HFFc6 (cell line): ENCODE measurements around the gene SLIT3. TPM values are rescaled to one million over a fixed set of nuclear protein-coding genes. Genes with fewer than 3 reads are reported as not detected.

Experiments used
- DNase-seq: peaks from one replicate; pipeline ENCODE4 v3.0.0-alpha.2; 2018
- H3K27ac Mint-ChIP-seq: 2 replicates; pipeline ENCODE4 v1.8.0; 2020; ENCODE audit warnings: mild to moderate bottlenecking, mixed read lengths
- H3K27me3 Mint-ChIP-seq: 2 replicates; pipeline ENCODE4 v1.8.0; 2021; ENCODE audit warnings: mild to moderate bottlenecking, moderate library complexity, mixed read lengths; ENCODE audit not compliant: insufficient read depth
- H3K36me3 Mint-ChIP-seq: 2 replicates; pipeline ENCODE4 v1.8.0; 2021; ENCODE audit warnings: low read depth, mixed read lengths
- H3K4me1 Mint-ChIP-seq: 2 replicates; pipeline ENCODE4 v1.8.0; 2020; ENCODE audit warnings: low read depth, mixed read lengths
- H3K4me3 Mint-ChIP-seq: 2 replicates; pipeline ENCODE4 v1.8.0; 2020; ENCODE audit warnings: mild to moderate bottlenecking, moderate library complexity, mixed read lengths
- H3K9me3 Mint-ChIP-seq: 2 replicates; pipeline ENCODE4 v1.8.0; 2020; ENCODE audit warnings: mild to moderate bottlenecking, mixed read lengths
- CTCF ChIP-seq: fragments of 200-600 bp; sonication (generic); IDR thresholded peaks from 2 replicates; pipeline ENCODE4 v1.5.0; 2021; ENCODE audit warnings: antibody characterized with exemption, mild to moderate bottlenecking
- total RNA-seq, 6 experiments: library from RNA; stranded (reverse); fragmentation: NEBNext Ultra II Directional; extraction: Animal tissue kit (Norgen Biotek cat#: 25700); gene quantifications; 2 replicates in 1 of 6; 3 replicates in 5 of 6; pipeline ENCODE4 v1.2.3, GENCODE V29; 2021

The SLIT3 gene
- total RNA-seq, 6 experiments from 2014 or later = 4.2 to 8.3 (median 7.1) TPM

GRCh38 chr5:168837852-168838251, 463.1 kb downstream of the SLIT3 start:
- peaks cover 12% of the 10 kb centered on the region; the same call in 1 of the 2 replicates for H3K27me3 Mint-ChIP-seq
- no peak overlapping the region for H3K27ac Mint-ChIP-seq
- no peaks in the 10 kb centered on the region for H3K9me3 Mint-ChIP-seq
- no peak for TF ChIP-seq CTCF
- no peaks in the 10 kb centered on the region for H3K4me1 Mint-ChIP-seq
- no peak overlapping the region for H3K4me3 Mint-ChIP-seq
- DNase-seq = no peak
- no peaks in the 10 kb centered on the region for H3K36me3 Mint-ChIP-seq

- Mint-ChIP-seq H3K4me3 (no peak overlapping the region), H3K27me3 (peaks cover 12% of the 10 kb centered on the region; the same call in 1 of the 2 replicates), H3K36me3 (no peaks in the 10 kb centered on the region), H3K9me3 (no peaks in the 10 kb centered on the region), H3K27ac (no peak overlapping the region), H3K4me1 (no peaks in the 10 kb centered on the region)
- DNase-seq = no peak
- TF ChIP-seq CTCF = no peak
These were observed 464.2 kb downstream of the SLIT3 start for GRCh38 chr5:168836603-168837231.

GRCh38 chr5:168833936-168834335, 467.0 kb downstream of the SLIT3 start:
- DNase-seq = no peak
- Mint-ChIP-seq H3K27me3 (peaks cover 7% of the 10 kb centered on the region), H3K4me3 (no peak overlapping the region), H3K27ac (no peak overlapping the region), H3K4me1 (no peaks in the 10 kb centered on the region), H3K36me3 (no peaks in the 10 kb centered on the region), H3K9me3 (no peaks in the 10 kb centered on the region)
- no peak for TF ChIP-seq CTCF

- Mint-ChIP-seq H3K27ac (no peak overlapping the region), H3K4me3 (no peak overlapping the region), H3K4me1 (no peaks in the 10 kb centered on the region)
These were observed 467.6 kb downstream of the SLIT3 start for GRCh38 chr5:168833383-168833782.

GRCh38 chr5:168832308-168832707, 468.6 kb downstream of the SLIT3 start:
- Mint-ChIP-seq H3K27ac (no peak overlapping the region), H3K27me3 (peaks cover 7% of the 10 kb centered on the region), H3K4me3 (no peak overlapping the region), H3K9me3 (no peaks in the 10 kb centered on the region), H3K4me1 (no peaks in the 10 kb centered on the region), H3K36me3 (no peaks in the 10 kb centered on the region)
- TF ChIP-seq CTCF = no peak
- no peak for DNase-seq

More at GRCh38 chr5:168833383-168833782, 467.6 kb downstream of the SLIT3 start:
- Mint-ChIP-seq H3K27me3 (peaks cover 7% of the 10 kb centered on the region), H3K9me3 (no peaks in the 10 kb centered on the region), H3K36me3 (no peaks in the 10 kb centered on the region)
- no peak for TF ChIP-seq CTCF
- DNase-seq = no peak
